GM11168 (cell line): ENCODE results near the gene REPIN1.
"Not testable (repeated sequence)": the region's sequence is repeated elsewhere in the genome, so short reads cannot be mapped to it uniquely, and the experiment has no call there.

Source experiments
- in situ Hi-C: fragments of 300-500 bp; cut with MboI; formaldehyde crosslinking; loops from one replicate; pipeline ENCODE4 v1.12.0; 2022; ENCODE audit warnings: low sequenced_read_pairs; ENCODE audit not compliant: unreplicated experiment

REPIN1 gene

DNA sequence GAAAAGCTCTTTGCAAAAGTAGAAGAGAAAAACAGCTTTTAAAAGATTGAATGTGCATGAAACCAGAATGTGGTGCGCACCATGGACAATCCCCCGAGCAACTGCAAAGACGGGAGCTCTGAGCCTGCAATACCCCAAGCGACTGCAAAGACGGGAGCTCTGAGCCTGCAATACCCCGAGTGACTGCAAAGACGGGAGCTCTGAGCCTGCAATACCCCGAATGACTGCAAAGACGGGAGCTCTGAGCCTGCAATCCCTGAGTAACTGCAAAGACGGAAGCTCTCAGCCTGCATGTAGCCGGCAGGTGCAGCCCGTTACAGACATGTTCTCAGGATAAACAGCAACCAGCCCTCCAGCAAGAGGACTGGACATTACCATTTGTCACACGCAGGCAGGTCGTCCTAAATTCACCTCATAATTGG is 16.7 kb downstream of the REPIN1 start:
- in situ Hi-C loops: no loop called here

DNA sequence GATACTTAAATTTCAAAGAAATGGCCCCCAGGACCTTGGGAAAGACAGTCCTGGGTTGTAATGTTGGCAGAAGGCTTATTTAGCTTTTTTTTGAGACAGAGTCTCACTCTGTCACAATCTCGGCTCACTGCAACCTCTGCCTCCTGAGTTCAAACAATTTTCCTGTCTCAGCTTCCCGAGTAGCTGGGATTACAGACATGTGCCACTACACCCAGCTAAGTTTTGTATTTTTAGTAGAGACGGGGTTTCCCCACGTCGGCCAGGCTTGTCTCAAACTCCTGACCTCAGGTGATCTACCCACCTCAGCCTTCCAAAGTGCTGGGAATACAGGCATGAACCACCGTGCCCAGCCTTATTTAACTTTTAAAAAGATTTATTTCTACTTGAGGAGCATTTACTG is 17.3 kb downstream of the REPIN1 start:
- in situ Hi-C loops: not testable (repeated sequence)

DNA sequence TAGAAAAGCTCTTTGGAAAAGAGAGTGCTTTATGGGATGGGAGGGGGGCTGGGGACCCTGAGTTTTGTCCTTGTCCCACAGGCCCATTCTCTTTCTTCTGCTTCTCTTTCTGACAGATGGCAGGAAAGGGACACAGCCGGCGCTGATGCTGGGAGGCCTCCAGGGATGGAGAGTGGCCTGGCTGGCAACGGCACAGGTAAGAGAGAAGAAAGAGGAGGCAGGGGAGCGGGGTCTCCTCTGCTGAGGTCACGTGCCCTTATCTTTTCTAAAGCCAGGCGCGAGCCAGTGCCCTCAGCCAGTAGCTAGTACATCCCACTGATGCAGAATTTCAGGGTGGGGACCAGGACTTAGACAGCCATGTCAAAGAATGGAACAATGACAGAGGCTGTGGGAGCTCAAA is 19.7 kb downstream of the REPIN1 start:
- in situ Hi-C loops: no loop called here

DNA sequence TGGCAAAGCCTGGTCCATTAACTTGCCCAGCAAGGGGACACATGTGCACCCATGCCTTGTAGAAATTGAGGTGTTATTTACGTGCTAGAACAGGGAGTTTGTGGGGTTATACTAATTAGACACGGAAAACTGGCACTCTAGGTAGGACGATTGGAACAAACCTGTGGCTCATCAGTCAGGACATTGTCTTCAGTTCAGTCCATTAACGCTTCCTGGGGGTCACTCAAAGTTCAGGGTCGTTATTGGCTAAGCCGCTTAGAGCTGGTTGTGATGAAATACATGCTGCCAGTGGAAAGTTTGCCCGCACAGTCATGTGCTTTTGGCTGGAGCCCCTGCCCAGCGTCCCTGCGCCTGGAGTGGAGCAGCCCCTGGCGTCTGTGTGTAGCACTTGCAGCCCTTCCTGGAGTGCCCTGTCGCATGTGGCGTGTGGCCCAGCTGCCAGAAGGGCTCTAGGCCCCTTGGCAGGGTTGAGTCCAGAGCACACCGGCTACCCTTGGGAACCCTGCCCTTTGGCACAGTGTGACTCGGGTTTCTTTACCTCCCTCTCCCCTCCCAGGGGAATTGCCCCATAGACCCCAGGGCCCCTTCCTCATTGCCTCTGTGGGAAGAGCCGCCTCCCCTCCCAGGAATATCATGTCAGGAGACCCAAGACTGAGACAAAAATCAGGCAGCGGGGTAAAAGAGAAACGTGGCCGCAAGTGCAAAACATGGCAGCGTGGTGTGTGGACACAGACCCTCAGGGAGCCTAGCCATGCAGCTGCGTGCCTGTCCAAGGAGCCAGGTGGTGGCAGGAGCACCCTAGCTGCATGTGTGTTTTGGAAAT is 20.3 kb downstream of the REPIN1 start:
- in situ Hi-C loops: no loop called here

DNA sequence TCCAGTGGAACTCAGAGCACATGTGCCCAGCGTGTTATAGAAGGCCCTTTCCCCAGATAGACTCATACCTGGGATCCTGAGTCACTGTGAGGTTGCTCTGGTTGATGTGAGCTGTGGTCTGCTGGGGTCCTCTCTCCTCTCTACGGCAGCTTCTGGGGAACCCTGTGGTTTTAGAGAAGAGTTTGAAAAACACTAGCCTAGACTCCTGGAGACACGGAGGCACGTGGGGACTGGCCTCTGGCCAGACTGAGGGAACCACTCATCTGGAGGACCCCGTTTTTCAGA is 20.9 kb downstream of the REPIN1 start:
- in situ Hi-C loops: no loop called here

DNA sequence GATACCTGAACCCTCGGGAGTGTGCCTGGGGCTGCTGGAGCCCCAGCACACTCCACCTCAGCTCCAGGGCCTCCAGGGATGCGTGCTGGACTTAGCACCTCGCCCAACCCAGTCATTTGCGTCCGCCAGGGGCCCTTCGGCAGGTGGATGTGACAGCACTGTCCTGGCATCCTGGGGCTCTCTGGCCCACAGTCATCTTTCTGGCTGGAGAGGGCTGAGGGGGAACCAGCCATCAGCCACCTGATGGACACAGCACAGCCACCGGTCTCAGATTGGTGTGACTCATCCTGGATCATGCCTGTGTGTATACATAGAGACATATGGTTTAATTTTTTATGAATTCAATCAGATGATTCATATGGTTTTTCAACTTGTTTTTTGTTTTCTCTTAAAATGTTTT is 21.6 kb downstream of the REPIN1 start:
- in situ Hi-C loops: no loop called here

DNA sequence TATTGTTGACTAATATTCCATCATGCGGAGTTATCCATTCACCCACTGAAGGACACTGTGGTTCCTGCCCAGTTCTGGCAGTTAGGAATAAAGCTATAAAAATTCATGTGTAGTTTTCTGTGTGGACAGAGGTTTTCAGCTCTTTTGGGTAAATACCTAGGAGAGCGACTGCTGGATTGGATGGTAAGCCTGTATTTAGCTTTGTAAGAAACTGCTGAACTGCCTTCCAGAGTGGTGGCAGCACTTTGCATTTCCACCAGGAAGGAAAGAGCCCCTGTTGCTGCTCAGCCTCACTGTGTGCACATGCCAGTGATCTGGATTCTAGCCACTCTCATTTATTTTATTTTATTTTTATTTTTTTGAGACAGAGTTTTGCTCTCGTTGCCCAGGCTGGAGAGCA is 24.7 kb downstream of the REPIN1 start:
- in situ Hi-C loops: no loop called here

DNA sequence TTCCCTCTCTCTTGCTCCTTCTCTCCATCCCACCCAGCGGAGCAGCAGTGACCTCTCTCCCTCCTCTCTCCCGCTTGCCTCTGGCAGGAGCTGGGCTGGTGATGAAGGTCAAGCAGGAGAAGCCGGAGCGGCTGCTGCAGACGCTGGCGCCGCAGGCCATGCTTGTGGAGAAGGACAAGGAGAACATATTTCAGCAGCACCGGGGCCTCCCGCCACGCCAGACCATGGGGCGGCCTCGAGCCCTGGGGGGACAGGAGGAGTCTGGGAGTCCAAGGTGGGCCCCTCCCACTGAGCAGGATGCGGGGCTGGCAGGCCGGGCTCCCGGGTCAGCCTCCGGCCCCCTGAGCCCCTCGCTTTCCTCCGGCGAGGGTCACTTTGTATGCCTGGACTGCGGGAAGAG is 27.8 kb downstream of the REPIN1 start:
- in situ Hi-C loops: no loop called here

DNA sequence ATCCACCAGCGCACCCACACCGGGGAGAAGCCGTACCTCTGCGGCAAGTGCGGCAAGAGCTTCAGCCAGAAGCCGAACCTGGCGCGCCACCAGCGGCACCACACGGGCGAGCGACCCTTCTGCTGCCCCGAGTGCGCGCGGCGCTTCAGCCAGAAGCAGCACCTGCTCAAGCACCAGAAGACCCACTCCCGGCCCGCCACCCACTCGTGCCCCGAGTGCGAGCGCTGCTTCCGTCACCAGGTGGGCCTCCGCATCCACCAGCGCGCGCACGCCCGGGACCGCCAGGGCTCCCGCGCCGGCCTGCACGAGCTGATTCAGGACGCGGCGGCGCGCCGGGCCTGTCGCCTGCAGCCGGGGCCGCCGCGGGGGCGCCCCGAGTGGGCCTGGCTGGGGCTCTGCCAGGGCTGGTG is 28.2 kb downstream of the REPIN1 start:
- in situ Hi-C loops: no loop called here

DNA sequence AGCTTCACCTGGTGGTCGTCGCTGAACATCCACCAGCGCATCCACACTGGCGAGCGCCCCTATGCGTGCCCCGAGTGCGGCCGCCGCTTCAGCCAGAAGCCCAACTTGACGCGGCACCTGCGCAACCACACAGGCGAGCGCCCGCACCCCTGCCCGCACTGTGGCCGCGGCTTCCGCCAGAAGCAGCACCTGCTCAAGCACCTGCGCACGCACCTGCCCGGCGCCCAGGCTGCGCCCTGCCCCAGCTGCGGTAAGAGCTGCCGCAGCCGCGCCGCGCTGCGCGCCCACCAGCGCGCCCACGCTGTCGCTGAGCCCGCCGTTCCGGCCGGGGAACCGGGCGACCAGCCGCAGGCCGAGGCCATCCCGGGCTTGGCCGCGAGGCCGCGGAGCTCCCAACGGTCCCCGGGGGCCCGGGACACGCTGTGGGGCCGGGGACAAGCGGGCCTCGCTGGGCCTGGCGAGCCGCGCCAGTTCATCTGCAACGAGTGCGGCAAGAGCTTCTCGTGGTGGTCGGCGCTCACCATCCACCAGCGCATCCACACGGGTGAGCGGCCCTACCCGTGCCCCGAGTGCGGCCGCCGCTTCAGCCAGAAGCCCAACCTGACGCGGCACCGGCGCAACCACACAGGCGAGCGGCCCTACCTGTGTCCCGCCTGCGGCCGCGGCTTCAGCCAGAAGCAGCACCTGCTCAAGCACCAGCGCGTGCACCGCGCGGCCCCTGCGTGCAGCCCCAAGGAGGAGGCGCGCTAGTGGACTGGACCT is 28.9 kb downstream of the REPIN1 start:
- in situ Hi-C loops: no loop called here

DNA sequence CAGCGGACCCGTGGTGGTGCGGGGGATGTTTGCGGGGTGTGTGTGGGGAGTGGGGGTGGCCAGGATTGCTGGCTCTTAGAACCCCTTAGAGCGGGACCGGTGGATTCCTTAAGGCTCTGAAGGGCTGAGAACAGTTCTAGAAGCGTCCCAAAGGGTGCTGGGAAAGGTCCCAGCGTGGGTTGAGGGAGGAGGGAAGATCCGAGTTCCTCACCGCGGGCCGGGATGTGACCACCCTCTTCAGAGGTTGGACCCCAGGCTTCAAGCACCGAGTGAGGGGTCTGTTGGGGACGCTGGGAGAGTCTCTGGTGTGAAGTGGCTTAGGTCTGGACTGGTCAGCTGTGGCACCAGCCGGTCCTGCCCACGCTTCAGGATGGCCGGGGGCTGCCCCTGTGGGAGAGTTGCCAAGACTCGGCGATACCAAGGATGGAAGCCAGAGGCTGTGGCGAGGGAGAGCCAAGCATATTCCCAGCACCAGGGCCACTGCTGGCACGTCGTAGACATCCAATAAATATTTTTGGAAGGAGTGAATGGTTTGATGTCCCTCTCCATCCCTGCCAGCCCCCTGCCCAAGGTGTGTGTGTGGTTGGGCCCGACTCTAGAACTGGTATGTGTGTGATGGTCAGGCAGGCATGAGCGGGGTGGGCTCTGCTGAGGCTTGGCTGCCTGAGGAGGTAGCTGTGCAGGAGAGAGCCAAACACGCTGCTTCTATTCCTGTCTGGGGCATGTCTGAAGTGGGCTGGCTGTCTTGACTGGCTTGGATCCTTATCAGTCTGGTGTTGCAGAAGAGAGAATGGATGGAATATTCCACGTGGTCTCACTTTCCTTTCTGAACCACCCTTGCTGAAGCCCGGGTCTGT is 29.7 kb downstream of the REPIN1 start:
- in situ Hi-C loops: no loop called here

DNA sequence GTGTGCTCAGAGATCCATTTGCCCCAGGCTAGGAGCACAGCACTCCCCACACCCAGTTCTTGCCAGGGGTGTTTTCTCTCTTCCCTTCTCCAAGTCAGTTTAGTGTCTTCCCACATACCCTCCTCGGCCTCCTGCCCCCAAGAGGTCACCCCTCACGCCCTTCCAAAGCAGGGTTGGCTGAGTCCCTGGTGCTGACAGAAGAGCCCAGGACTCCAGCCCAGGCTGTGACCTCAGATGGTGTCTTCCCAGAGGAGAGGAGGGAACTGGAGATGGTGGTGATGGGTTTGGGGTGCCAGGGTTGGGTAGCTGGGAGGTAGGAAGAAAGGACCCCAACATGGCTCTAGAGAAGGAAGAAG is 30.3 kb downstream of the REPIN1 start:
- in situ Hi-C loops: no loop called here

DNA sequence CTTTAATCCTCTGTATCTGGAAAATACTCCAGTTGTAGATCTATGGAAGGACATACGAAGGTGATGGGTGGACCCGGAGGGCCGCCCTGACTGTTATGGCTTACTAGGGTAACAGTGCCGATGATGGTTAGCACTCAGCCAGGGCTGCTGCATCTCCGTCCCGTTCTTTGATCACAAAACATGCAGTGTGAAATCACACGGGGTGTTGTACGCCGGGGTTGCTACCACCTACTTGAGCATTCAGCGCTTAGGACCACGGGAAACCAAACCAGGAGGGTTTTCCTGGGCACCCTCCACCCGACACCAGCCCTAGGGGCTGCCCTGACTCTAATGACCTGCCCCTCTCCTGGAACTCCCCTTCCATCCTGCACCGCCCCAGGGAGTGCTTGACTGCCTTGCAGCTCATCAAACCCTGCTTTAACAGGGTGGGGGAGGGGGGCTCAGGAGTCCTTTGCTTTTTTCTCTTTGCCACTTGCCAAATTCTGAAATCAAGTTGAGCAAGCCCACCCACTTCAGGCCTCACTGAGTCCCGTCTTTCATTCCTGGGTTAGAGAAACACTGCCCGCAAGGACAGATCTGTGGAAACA is 30.9 kb downstream of the REPIN1 start:
- in situ Hi-C loops: no loop called here

DNA sequence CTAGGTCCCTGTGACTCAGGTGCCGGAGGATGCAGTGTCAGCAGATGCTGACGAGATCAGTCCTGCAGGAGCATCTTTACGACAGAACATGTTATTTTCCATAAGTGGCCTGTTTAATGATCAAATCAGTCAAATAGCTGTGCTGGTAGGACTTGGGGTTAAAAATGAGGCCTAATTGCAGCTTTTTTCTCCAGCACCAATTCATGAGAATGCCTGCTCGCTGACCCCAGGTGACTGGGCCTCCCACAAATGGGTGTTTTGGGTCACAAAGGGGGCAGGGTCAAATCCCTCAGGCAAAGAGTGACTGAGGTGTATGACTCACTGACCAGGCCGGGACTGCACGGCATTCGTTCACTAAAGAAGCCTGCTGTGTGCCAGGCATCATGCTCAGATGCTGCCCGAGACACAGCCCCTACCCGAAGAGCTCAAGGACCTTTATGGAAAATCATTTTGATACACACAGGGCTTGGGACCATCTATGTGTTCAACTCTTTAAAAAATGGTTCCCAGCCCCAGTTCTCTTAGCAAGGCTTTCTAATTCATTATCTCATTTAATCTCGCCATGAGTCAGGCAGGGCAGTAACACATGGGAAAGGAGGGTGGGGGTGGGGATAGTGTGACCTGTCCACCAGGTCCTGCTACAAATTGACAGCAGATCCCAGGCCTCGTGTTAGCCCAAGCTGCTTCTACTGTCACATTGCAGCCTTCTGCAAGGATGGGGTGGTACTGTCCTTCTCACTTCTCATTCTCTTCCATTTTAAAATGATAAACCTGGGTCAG is 31.6 kb downstream of the REPIN1 start:
- in situ Hi-C loops: no loop called here

DNA sequence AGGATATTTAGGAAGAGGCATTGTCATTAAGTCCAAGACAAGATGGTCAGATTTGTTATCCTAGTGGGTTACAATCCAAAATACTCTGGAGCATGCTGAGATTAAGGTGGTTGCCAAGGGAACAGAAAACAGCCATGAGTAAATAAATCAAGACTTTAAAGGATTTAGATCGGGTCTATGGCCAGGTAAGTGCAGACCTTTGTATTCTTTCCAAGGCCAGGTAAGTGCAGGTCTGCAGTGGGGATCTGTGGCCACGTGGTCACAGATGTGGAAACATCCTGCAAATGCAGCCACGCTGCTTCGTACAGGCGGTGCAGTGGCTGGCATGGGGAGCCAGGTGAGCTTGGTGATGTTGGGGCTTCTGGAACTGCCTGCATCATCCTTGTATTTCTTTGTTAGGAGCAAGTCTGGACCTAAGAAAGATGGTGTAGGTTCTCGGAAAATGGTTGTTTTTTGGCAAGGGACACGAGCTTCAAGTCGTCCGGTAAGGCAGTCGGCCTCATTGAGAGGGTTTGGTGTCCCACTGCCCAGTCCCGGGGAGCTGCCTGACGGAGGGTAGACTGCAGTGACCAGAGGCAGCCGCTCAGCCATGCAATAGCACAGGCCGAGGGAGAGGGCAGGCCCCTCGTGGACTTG is 32.3 kb downstream of the REPIN1 start:
- in situ Hi-C loops: no loop called here

DNA sequence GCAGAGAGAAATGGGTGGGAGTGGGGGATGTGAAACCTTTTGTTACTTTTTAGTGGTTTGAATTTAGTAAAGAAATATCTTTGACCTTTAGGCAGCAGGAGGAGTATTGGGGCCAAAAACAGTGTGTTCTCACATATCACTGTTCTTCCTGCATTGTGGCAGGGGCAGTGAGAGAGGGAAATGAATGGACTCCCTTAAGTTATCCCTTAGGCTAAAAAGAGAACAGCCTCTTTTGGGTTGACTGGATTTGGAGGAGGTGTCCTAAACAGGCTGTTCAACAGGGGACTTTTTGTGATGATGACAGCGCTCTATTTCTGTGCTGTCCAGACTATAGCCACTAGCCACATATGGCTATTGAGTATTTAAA is 32.8 kb downstream of the REPIN1 start:
- in situ Hi-C loops: no loop called here

DNA sequence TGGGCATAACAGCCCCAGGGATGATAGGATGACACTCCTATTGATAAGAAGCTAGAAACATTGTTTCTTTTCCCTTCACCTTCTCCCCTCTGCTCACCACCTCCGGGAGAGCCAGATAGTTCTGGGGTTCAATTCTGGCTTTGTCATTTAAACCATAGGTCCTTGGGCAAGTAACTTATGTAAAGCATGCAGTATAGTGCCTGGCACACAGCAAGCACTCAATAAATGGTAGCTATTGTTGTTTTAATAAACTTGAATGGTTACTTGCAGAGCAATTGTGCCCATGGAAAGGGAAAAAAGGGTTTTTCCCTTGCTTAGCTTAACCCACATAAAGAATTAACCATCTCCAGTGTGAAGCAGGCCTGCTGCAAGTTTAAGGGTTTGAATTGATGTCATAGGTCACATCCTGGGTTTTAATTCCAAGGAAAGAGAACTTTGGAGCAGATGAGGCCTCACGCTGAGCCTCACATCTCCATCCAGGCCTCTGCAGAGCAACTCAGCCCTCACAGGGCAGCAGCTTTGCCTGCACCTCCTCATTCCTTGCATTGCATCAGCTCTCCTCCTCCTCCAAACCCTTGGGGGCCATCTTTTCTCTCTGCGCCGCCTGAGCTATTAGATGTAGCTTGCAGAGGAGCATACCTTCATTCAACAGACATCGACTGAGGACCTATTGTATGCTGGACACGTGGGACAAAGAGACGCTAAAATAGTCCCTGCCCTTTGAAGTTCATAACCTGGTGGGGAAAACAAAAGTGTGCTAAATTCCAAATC is 33.4 kb downstream of the REPIN1 start:
- in situ Hi-C loops: no loop called here

DNA sequence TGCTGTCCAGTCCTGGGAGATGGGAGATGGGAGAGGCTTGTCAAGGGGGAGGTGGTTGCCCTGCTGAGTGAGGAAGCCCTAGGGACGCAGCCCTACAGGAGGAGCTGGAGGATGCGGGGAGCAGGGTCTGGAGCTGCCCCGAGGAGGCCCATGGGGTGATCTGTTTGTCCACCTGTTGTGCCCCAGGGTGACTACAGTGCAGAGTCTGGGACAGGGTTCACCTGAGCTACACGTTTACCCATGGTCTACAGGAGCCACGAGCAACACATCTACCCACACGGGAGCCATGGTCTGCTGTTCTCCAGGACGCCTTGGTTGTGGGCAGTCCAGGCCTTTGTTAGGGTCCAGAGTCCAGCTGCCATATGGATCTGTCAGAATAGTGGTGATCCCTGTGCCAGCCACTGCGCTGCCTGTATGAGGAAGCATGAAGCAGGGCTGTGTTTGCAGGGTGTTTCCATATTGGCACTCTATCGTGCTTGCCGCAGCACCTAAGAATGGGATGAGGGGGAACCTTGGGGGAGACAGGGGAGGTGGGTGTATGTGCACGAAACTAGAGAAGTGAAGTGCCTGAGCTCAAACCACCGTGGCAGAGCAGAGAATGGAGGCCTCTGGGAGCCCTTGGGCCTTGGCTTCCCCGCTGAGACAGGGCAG is 34.2 kb downstream of the REPIN1 start:
- in situ Hi-C loops: no loop called here
